Measurements from ENCODE around the gene NOP9.

The NOP9 gene

GRCh38 chr14:24252289-24253124 lies 47.1 kb upstream of the NOP9 start:
- no peak for DNase-seq
- no peaks in the 10 kb centered on the region for H3K79me2 ChIP-seq (ENCODE audit: insufficient read depth, low read length)
- ATAC-seq (ENCODE audit: insufficient read depth, low read depth) = no peak
- no peaks in the 10 kb centered on the region for H3K4me1 ChIP-seq (ENCODE audit: insufficient read depth, low read length)
- H2AFZ ChIP-seq (ENCODE audit: low read depth, low read length) = no peak overlapping the region
- H3K4me3 ChIP-seq (ENCODE audit: low read depth in 1 of 2, low read length in 2 of 2) = no peak overlapping the region
- no peaks in the 10 kb centered on the region for H3K36me3 ChIP-seq (ENCODE audit: insufficient read depth, low read length)
- H3K9ac ChIP-seq (ENCODE audit: low read depth, low read length) = no peak overlapping the region
- H3K4me2 ChIP-seq (ENCODE audit: insufficient read depth, low read length) = no peak overlapping the region
- H3K27me3 ChIP-seq (ENCODE audit: insufficient read depth, low read length, poor library complexity) = no peaks in the 10 kb centered on the region
- TF ChIP-seq EZH2 (IDR thresholded peaks at IDR 0.05; ENCODE audit: borderline replicate concordance, low read depth, low read length, severe bottlenecking) = no peak
- no peak for TF ChIP-seq CTCF (IDR thresholded peaks at IDR 0.05; ENCODE audit: borderline replicate concordance, extremely low read depth, low read length, poor library complexity, severe bottlenecking)
- no peak overlapping the region for H3K27ac ChIP-seq (ENCODE audit: low read length)
- no peaks in the 10 kb centered on the region for H4K20me1 ChIP-seq (ENCODE audit: insufficient read depth, low read length)
- H3K9me3 ChIP-seq (ENCODE audit: insufficient read depth, low read length, severe bottlenecking) = no peaks in the 10 kb centered on the region

DNA sequence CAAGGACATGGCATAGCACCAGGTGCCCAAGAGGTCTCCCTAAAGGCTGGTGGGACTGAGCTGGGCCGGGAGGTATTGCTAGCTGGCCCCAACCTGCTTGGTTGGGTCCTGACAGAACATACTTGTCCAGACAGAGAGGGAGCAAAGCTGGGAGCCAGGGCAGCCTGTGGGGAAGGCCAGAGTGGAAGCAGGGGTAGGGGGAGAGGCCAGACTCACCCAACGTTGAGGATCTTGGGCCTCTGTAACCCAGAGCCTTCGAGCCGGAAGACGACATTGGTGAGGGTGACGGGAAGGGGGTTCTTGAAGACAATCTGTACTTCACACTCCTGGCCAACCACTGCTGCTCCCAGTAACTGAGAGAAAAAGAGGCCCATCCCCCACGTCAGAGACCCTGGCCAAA lies 45.7 kb upstream of the NOP9 start:
- no peak overlapping the region for H2AFZ ChIP-seq (ENCODE audit: low read depth, low read length)
- no peak overlapping the region for H3K4me3 ChIP-seq (ENCODE audit: low read depth in 1 of 2, low read length in 2 of 2)
- H3K79me2 ChIP-seq (ENCODE audit: insufficient read depth, low read length) = no peaks in the 10 kb centered on the region
- DNase-seq = no peak
- H4K20me1 ChIP-seq (ENCODE audit: insufficient read depth, low read length) = no peaks in the 10 kb centered on the region
- ATAC-seq (ENCODE audit: insufficient read depth, low read depth) = no peak
- no peak overlapping the region for H3K9ac ChIP-seq (ENCODE audit: low read depth, low read length)
- TF ChIP-seq EZH2 (IDR thresholded peaks at IDR 0.05; ENCODE audit: borderline replicate concordance, low read depth, low read length, severe bottlenecking) = no peak
- TF ChIP-seq CTCF (IDR thresholded peaks at IDR 0.05; ENCODE audit: borderline replicate concordance, extremely low read depth, low read length, poor library complexity, severe bottlenecking) = no peak
- H3K4me2 ChIP-seq (ENCODE audit: insufficient read depth, low read length) = no peak overlapping the region
- no peaks in the 10 kb centered on the region for H3K9me3 ChIP-seq (ENCODE audit: insufficient read depth, low read length, severe bottlenecking)
- H3K27ac ChIP-seq (ENCODE audit: low read length) = no peak overlapping the region
- H3K4me1 ChIP-seq (ENCODE audit: insufficient read depth, low read length) = no peaks in the 10 kb centered on the region
- no peaks in the 10 kb centered on the region for H3K27me3 ChIP-seq (ENCODE audit: insufficient read depth, low read length, poor library complexity)
- H3K36me3 ChIP-seq (ENCODE audit: insufficient read depth, low read length) = no peaks in the 10 kb centered on the region

- Histone ChIP-seq H3K4me1 (ENCODE audit: insufficient read depth, low read length) (no peaks in the 10 kb centered on the region), H2AFZ (ENCODE audit: low read depth, low read length) (no peak overlapping the region), H3K4me3 (ENCODE audit: low read depth in 1 of 2, low read length in 2 of 2) (no peak overlapping the region), H3K79me2 (ENCODE audit: insufficient read depth, low read length) (no peaks in the 10 kb centered on the region), H3K9me3 (ENCODE audit: insufficient read depth, low read length, severe bottlenecking) (no peaks in the 10 kb centered on the region), H4K20me1 (ENCODE audit: insufficient read depth, low read length) (no peaks in the 10 kb centered on the region), H3K4me2 (ENCODE audit: insufficient read depth, low read length) (no peak overlapping the region), H3K27ac (ENCODE audit: low read length) (no peak overlapping the region), H3K36me3 (ENCODE audit: insufficient read depth, low read length) (no peaks in the 10 kb centered on the region), H3K9ac (ENCODE audit: low read depth, low read length) (no peak overlapping the region), H3K27me3 (ENCODE audit: insufficient read depth, low read length, poor library complexity) (no peaks in the 10 kb centered on the region)
- TF ChIP-seq CTCF (IDR thresholded peaks at IDR 0.05; ENCODE audit: borderline replicate concordance, extremely low read depth, low read length, poor library complexity, severe bottlenecking) (no peak), EZH2 (IDR thresholded peaks at IDR 0.05; ENCODE audit: borderline replicate concordance, low read depth, low read length, severe bottlenecking) (no peak)
- no peak for DNase-seq
- ATAC-seq (ENCODE audit: insufficient read depth, low read depth) = no peak
Observed at GRCh38 chr14:24254630-24255392, 44.8 kb upstream of the NOP9 start.
